Endothelial cell of umbilical vein (primary cell): ENCODE data around the gene CEP83. TPM values are rescaled to one million over a fixed set of nuclear protein-coding genes. Genes with fewer than 3 reads are reported as not detected.

Experiments
- BruUV-seq: library from RNA; stranded (reverse); fragments of 400-500 nt; replicated peaks from 2 replicates; lab custom pipeline; 2021; lab: Mats Ljungman, UMichigan
- CTCF ChIA-PET: fragments of 300-600, 350-600 bp; sonication (Branson Sonifier 250); formaldehyde crosslinking; loops from one replicate; lab custom pipeline; 2021; ENCODE audit warnings: antibody characterized with exemption, inconsistent platforms; lab: Charles Lee
- POLR2A ChIA-PET: fragments of 300-600, 350-600 bp; sonication (Branson Sonifier 250); formaldehyde crosslinking; loops from one replicate; lab custom pipeline; 2021; ENCODE audit warnings: antibody characterized with exemption, inconsistent platforms; lab: Charles Lee
- DNase-seq: peaks from one replicate; pipeline ENCODE4 v3.0.0-alpha.2; 2011; ENCODE audit warnings: low read depth, low spot score
- FAIRE-seq: peaks from 2 replicates; lab custom pipeline; 2011; peaks lifted over from hg19 to GRCh38; lab: Jason Lieb, UNC
- H2AFZ ChIP-seq: 2 replicates; pipeline ENCODE4 v1.6.0; 2012; ENCODE audit warnings: low read depth, low read length, control low read depth, inconsistent platforms
- H3K27ac ChIP-seq: 2 replicates; pipeline ENCODE4 v1.5.1; 2011; ENCODE audit warnings: low read depth, mild to moderate bottlenecking, control low read depth, low read length, moderate library complexity; ENCODE audit not compliant: insufficient read depth
- H3K27me3 ChIP-seq, 2 experiments: 2 replicates each; pipeline versions ENCODE4 v1.6.0 to v1.6.1; 2011; ENCODE audit warnings: low read length in 2 of 2, mixed read lengths in 1 of 2; ENCODE audit not compliant: control insufficient read depth in 2 of 2, insufficient read depth in 2 of 2
- H3K36me3 ChIP-seq, 2 experiments: 2 replicates in 1 of 2; 3 replicates in 1 of 2; pipeline ENCODE4 v1.5.1; 2011; ENCODE audit warnings: low read length in 2 of 2, mild to moderate bottlenecking in 1 of 2, moderate library complexity in 1 of 2; ENCODE audit not compliant: control insufficient read depth in 2 of 2, insufficient read depth in 2 of 2; ENCODE audit errors: extremely low read depth in 1 of 2
- H3K4me1 ChIP-seq: 3 replicates; pipeline ENCODE4 v1.5.1; 2011; ENCODE audit warnings: mild to moderate bottlenecking, low read length; ENCODE audit not compliant: control insufficient read depth, insufficient read depth; ENCODE audit errors: extremely low read depth
- H3K4me2 ChIP-seq: 2 replicates; pipeline ENCODE4 v1.6.1; 2011; ENCODE audit warnings: low read length, control low read depth, mixed read lengths; ENCODE audit not compliant: insufficient read depth
- H3K4me3 ChIP-seq, 3 experiments: fragments of 200-600 bp in 1 of 3; sonication (generic), shearing (Covaris generic) in 1 of 3; replicated peaks in 1 of 3; 2 replicates each; pipeline ENCODE4 v1.5.1; 2011 to 2016; ENCODE audit warnings: control low read depth in 3 of 3, low read length in 3 of 3, mild to moderate bottlenecking in 2 of 3, inconsistent platforms in 1 of 3, low read depth in 1 of 3, moderate library complexity in 1 of 3; ENCODE audit not compliant: insufficient read depth in 1 of 3
- H3K79me2 ChIP-seq: 2 replicates; pipeline ENCODE4 v1.6.0; 2012; ENCODE audit warnings: low read length, inconsistent platforms; ENCODE audit not compliant: control insufficient read depth, insufficient read depth
- H3K9ac ChIP-seq: replicated peaks from 2 replicates; pipeline ENCODE3; 2011; ENCODE audit warnings: low read length, control low read depth; ENCODE audit not compliant: insufficient read depth; ENCODE audit errors: extremely low read depth
- H3K9me1 ChIP-seq: replicated peaks from 3 replicates; pipeline ENCODE4 v1.6.0; 2011; ENCODE audit warnings: mild to moderate bottlenecking, low read length; ENCODE audit not compliant: control insufficient read depth, insufficient read depth; ENCODE audit errors: extremely low read depth
- H3K9me3 ChIP-seq: replicated peaks from 2 replicates; pipeline ENCODE4 v1.5.1; 2012; ENCODE audit warnings: low read length, inconsistent platforms; ENCODE audit not compliant: control insufficient read depth, insufficient read depth
- H4K20me1 ChIP-seq: replicated peaks from 2 replicates; pipeline ENCODE3; 2011; ENCODE audit warnings: mild to moderate bottlenecking, low read length; ENCODE audit not compliant: control insufficient read depth, insufficient read depth; ENCODE audit errors: extremely low read depth
- CTCF ChIP-seq, 2 donors: IDR thresholded peaks; 1 replicate in 1 of 2; 2 replicates in 1 of 2; pipeline ENCODE4 v1.5.1; 2011; ENCODE audit warnings: low read length in 2 of 2, mild to moderate bottlenecking in 2 of 2, moderate library complexity in 2 of 2, control low read depth in 1 of 2, inconsistent platforms in 1 of 2, low read depth in 1 of 2; ENCODE audit not compliant: insufficient read depth in 1 of 2; ENCODE audit errors: extremely low read depth in 1 of 2
- EZH2 ChIP-seq: IDR thresholded peaks from 2 replicates; pipeline ENCODE4 v1.6.1; 2012; ENCODE audit warnings: borderline replicate concordance, low read depth, mild to moderate bottlenecking, moderate library complexity, low read length, inconsistent platforms; ENCODE audit not compliant: severe bottlenecking
- FOS ChIP-seq: IDR thresholded peaks from 2 replicates; pipeline ENCODE4 v1.6.1; 2011; ENCODE audit warnings: mild to moderate bottlenecking, low read length, moderate library complexity, borderline replicate concordance; ENCODE audit not compliant: insufficient read depth
- GATA2 ChIP-seq: IDR thresholded peaks from 2 replicates; pipeline ENCODE4 v1.7.0; 2011; ENCODE audit warnings: low read depth, mild to moderate bottlenecking, moderate library complexity, mixed read lengths, low read length; ENCODE audit not compliant: insufficient read length, insufficient read depth
- JUN ChIP-seq: IDR thresholded peaks from 2 replicates; pipeline ENCODE4 v1.6.1; 2011; ENCODE audit warnings: borderline replicate concordance, low read depth; ENCODE audit not compliant: insufficient read length, insufficient read depth
- MYC ChIP-seq: IDR thresholded peaks from one replicate; pipeline ENCODE4 v1.6.1; 2011; ENCODE audit warnings: mild to moderate bottlenecking, low read depth, low read length
- POLR2A ChIP-seq: IDR thresholded peaks from 2 replicates; pipeline ENCODE4 v1.6.1; 2012; ENCODE audit warnings: low read depth, mild to moderate bottlenecking, control low read depth, low read length
- POLR2AphosphoS5 ChIP-seq: IDR thresholded peaks from 2 replicates; pipeline ENCODE4 v1.6.1; 2012; ENCODE audit warnings: low read depth, mild to moderate bottlenecking, control low read depth, low read length, moderate library complexity; ENCODE audit not compliant: insufficient read depth
- dilution Hi-C: fragments of 300-500 bp; cut with MboI; formaldehyde crosslinking; loops from one replicate; pipeline ENCODE4 v1.15.0; 2019; ENCODE audit warnings: low sequenced_read_pairs; ENCODE audit not compliant: extremely low pct_ligation_motif_present
- intact Hi-C: fragments of 100-400 bp; cut with micrococcal nuclease; formaldehyde crosslinking; loops from one replicate; pipeline ENCODE4 v1.10.0; 2022
- polyA plus RNA-seq, 4 experiments: library from polyadenylated mRNA; depleted of rRNA in 3 of 4; stranded (reverse) in 3 of 4; unstranded in 1 of 4; fragments of >200 nt; gene quantifications; 2 replicates each; pipeline versions ENCODE4 v1.2.1 to v1.2.3, GENCODE V29; 2011 to 2012; ENCODE audit warnings: missing spikeins in 1 of 4
- total RNA-seq: library from RNA; stranded (reverse); gene quantifications from 2 replicates; pipeline ENCODE4 v1.2.3, GENCODE V29; 2021
- TF ChIP-seq, protein P1 (sequence below): IDR thresholded peaks from 2 replicates; pipeline ENCODE4 v1.6.1; 2011; ENCODE audit not compliant: insufficient read depth, insufficient read length

Gene CEP83
- total and polyA plus RNA-seq, 2 donors (not counting 3 experiments of a cell fraction or from before 2014, with no cell fraction given), result 2.9 to 15.3 TPM

GRCh38 chr12:94304566-94305061, 155.1 kb downstream of the CEP83 start:
- Histone ChIP-seq H3K9ac (no peak overlapping the region), H3K4me3 (no peak overlapping the region), H3K36me3 (no peaks in the 10 kb centered on the region), H3K27me3 (no peaks in the 10 kb centered on the region), H3K9me1 (peaks cover 4% of the 10 kb centered on the region), H3K9me3 (no peaks in the 10 kb centered on the region), H3K4me2 (no peak overlapping the region), H4K20me1 (peaks cover 5% of the 10 kb centered on the region), H3K27ac (no peak overlapping the region), H3K79me2 (no peaks in the 10 kb centered on the region), H3K4me1 (peaks cover 15% of the 10 kb centered on the region), H2AFZ (no peak overlapping the region)
- CTCF ChIA-PET, result interaction anchor here (0.6 kb wide), 1 partner anchor 740 kb away, joined by 4 read pairs; no protein-coding TSS in a partner anchor
- BruUV-seq, result no TSS peak
- dilution Hi-C loops (no loop called here), intact Hi-C loops (no loop called here)
- FAIRE-seq (no peak), DNase-seq (no peak)
- TF ChIP-seq POLR2A (no peak), JUN (no peak), POLR2AphosphoS5 (no peak), GATA2 (no peak), FOS (no peak), CTCF (IDR thresholded peaks at IDR 0.05; ENCODE audit: extremely low read depth in 1 of 2, insufficient read depth in 1 of 2, low read depth in 1 of 2, low read length in 2 of 2) (no peak), MYC (no peak), EZH2 (no peak)
- TF ChIP-seq, protein P1, sequence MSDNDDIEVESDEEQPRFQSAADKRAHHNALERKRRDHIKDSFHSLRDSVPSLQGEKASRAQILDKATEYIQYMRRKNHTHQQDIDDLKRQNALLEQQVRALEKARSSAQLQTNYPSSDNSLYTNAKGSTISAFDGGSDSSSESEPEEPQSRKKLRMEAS, result no peak
- POLR2A ChIA-PET, result no interaction called here
